ENCODE measurements around the gene RBM3.

Gene RBM3

GRCh38 chrX:48578661-48579128, 4.4 kb downstream of the RBM3 start:
- DNase-seq (ENCODE audit: low read depth), result no peak
- no peak for TF ChIP-seq CTCF (IDR thresholded peaks at IDR 0.05; ENCODE audit: low read depth, low read length, missing control alignments)
- no peak overlapping the region for H3K4me3 ChIP-seq (ENCODE audit: low read depth, low read length)

DNA sequence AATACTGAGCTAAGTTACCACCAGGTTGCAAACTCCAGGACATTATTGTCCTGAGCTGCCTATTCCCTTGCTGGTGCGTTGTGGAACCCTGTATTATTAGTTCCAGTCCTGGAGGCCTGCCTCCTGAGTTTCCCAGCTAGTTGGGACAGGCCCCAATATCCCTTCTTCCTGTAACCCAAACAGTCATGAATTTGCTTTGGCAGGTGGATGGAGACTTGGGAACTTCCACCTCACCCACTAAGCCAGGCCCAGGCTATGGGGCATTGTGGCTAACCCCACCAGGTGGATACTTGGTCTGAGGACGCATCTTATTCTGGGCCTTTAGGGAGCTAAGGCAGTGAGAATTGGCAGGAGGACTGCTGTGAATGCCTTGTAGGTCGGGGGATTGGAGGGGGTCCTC, 5.0 kb downstream of the RBM3 start:
- DNase-seq (ENCODE audit: low read depth), result no peak
- TF ChIP-seq CTCF (IDR thresholded peaks at IDR 0.05; ENCODE audit: low read depth, low read length, missing control alignments), result no peak
- H3K4me3 ChIP-seq (ENCODE audit: low read depth, low read length), result no peak overlapping the region

DNA sequence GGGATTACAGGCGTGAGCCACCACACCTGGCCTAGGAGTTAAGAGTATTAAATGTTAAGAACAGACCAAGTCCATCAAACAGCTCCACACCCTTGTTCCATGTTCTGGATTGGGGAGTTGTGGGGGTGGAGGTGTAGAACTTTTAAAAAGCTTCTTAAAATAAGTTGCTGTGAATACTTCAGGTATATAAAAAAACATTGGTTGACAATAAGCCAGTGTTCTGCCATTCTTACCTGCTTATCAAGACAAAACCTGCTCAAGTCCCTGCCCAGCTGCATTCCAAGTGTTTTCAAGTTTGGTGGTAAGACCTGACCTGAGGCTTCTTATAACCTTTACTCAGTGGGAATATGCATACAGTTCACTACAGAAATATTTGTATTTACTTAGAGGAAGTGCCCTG, 6.4 kb downstream of the RBM3 start:
- H3K4me3 ChIP-seq (ENCODE audit: low read depth, low read length), result no peak overlapping the region
- DNase-seq (ENCODE audit: low read depth), result no peak
- TF ChIP-seq CTCF (IDR thresholded peaks at IDR 0.05; ENCODE audit: low read depth, low read length, missing control alignments), result no peak

GRCh38 chrX:48584698-48585097, 10.4 kb downstream of the RBM3 start:
- H3K4me3 ChIP-seq (ENCODE audit: low read depth, low read length), result no peak overlapping the region
- no peak for TF ChIP-seq CTCF (IDR thresholded peaks at IDR 0.05; ENCODE audit: low read depth, low read length, missing control alignments)
- DNase-seq (ENCODE audit: low read depth), result no peak

GRCh38 chrX:48589482-48590162, 15.3 kb downstream of the RBM3 start:
- H3K4me3 ChIP-seq (ENCODE audit: low read depth, low read length), result no peak overlapping the region
- no peak for DNase-seq (ENCODE audit: low read depth)
- TF ChIP-seq CTCF (IDR thresholded peaks at IDR 0.05; ENCODE audit: low read depth, low read length, missing control alignments), result no peak

DNA sequence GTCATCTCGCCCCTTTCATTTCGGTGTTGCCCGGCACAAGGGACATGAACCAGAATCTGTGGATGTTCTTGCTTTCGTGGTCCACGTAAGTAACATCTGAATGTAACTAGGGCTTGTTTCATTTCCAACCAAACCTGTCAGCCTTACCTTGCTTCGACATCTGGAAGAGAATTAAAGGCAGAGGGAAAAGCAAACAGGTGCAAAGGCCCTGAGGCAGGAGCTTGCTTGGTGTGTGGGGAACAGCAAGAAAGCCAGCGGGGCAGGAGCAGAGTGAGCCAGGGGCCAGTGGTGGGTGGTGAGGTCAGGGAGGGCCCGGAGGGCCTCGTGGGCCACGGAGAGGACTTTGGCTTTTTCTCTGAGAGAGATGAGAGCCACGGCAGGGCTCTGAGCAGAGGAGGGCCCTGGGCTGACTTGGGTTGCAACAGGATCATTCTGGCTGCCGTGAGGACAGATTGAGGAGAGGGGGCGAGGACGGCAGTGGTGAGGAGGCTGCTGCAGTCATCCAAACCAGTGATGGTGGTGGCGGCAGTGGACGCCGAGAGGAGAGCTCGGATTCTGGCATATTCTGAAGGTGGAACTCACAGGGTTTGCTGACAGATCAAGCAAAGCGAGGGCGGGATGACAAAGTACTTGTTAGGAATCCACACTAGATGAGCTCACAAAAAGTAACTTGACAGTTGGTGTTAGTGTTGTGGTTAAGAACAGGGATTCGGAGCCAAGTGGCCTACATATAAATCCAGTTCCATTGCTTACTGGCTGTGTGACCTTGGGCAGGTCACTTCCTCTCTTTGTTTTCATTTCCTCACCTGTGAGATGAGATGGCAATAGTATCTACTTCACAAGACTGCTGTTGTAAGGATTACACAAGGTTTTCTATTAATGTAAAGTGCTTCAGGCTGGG, 16.2 kb downstream of the RBM3 start:
- no peak overlapping the region for H3K4me3 ChIP-seq (ENCODE audit: low read depth, low read length)
- TF ChIP-seq CTCF (IDR thresholded peaks at IDR 0.05; ENCODE audit: low read depth, low read length, missing control alignments), result no peak
- no peak for DNase-seq (ENCODE audit: low read depth)

All from GM12864 (cell line).